HG02763 (cell line): ENCODE data around the gene KIF22.
"Not testable (repeated sequence)": the region's sequence is repeated elsewhere in the genome, so short reads cannot be mapped to it uniquely, and the experiment has no call there.

ENCODE experiments used
- ATAC-seq: cut with Tn5 transposase; IDR thresholded peaks from one replicate; pipeline ENCODE4 v1.9.1; 2021; ENCODE audit warnings: mild to moderate bottlenecking, moderate library complexity; ENCODE audit not compliant: unreplicated experiment

KIF22 gene

GRCh38 chr16:29790183-29790948, at the start of gene KIF22:
KIF22 (plus strand) TSS chr16:29790751; CDS start chr16:29790760, 9 bp downstream.
- peak; percentile 92 for ATAC-seq

GRCh38 chr16:29742683-29743275, 47.8 kb upstream of the KIF22 start:
- no peak for ATAC-seq

GRCh38 chr16:29743475-29743826, 47.1 kb upstream of the KIF22 start:
- ATAC-seq = no peak

- no peak for ATAC-seq
Observed at GRCh38 chr16:29743827-29744531, 46.6 kb upstream of the KIF22 start.

- ATAC-seq = no peak
Observed at GRCh38 chr16:29744541-29745101, 45.9 kb upstream of the KIF22 start.

- peak; percentile 25 for ATAC-seq
Observed at GRCh38 chr16:29745121-29745852, 45.3 kb upstream of the KIF22 start.

GRCh38 chr16:29745853-29746345, 44.7 kb upstream of the KIF22 start, which contains the start of gene C16orf54:
C16orf54 (minus strand) TSS chr16:29745990; CDS start chr16:29744951, 1,039 bp downstream.
- peak; percentile 64 for ATAC-seq

GRCh38 chr16:29746518-29746917, 44.0 kb upstream of the KIF22 start:
- not testable (repeated sequence) for ATAC-seq

- ATAC-seq = no peak
Observed at GRCh38 chr16:29747947-29748759, 42.4 kb upstream of the KIF22 start.

GRCh38 chr16:29748760-29749149, 41.8 kb upstream of the KIF22 start:
- not testable (repeated sequence) for ATAC-seq

GRCh38 chr16:29753516-29753915, 37.0 kb upstream of the KIF22 start:
- no peak for ATAC-seq

- ATAC-seq = no peak
Observed at GRCh38 chr16:29756654-29757053, 33.9 kb upstream of the KIF22 start.

GRCh38 chr16:29757086-29757485, 33.5 kb upstream of the KIF22 start:
- not testable (repeated sequence) for ATAC-seq

- ATAC-seq = no peak
Observed at GRCh38 chr16:29757950-29758466, 32.5 kb upstream of the KIF22 start.

- ATAC-seq = no peak
Observed at GRCh38 chr16:29760567-29761279, 29.8 kb upstream of the KIF22 start.

GRCh38 chr16:29761280-29761651, 29.3 kb upstream of the KIF22 start:
- not testable (repeated sequence) for ATAC-seq

- no peak for ATAC-seq
Observed at GRCh38 chr16:29761882-29762281, 28.7 kb upstream of the KIF22 start.

- no peak for ATAC-seq
Observed at GRCh38 chr16:29763326-29763725, 27.2 kb upstream of the KIF22 start.
